Memory B cell (primary cell): Measurements from ENCODE around the gene HIRIP3.
A peak's percentile ranks its signal among the peaks of the same experiment; 100 is the strongest.

Experiments
- ATAC-seq: fragments of 150-1000 bp; cut with Tn5 transposase; 2 replicates; pipeline ENCODE4 v1.10.0; 2021; ENCODE audit warnings: low read depth, mild to moderate bottlenecking, moderate library complexity
- DNase-seq, 2 donors: peaks; one replicate each; pipeline ENCODE4 v3.0.0; 2022; ENCODE audit warnings: low spot score in 2 of 2
- H3K27ac Mint-ChIP-seq: one replicate; pipeline ENCODE4 v1.8.0; 2022; ENCODE audit warnings: mild to moderate bottlenecking, moderate library complexity, mixed read lengths
- H3K27me3 Mint-ChIP-seq: one replicate; pipeline ENCODE4 v1.8.0; 2022; ENCODE audit warnings: mixed read lengths
- H3K36me3 Mint-ChIP-seq: one replicate; pipeline ENCODE4 v1.8.0; 2022; ENCODE audit warnings: mild to moderate bottlenecking, mixed read lengths
- H3K4me1 Mint-ChIP-seq: one replicate; pipeline ENCODE4 v1.8.0; 2022; ENCODE audit warnings: mixed read lengths
- H3K4me3 Mint-ChIP-seq: one replicate; pipeline ENCODE4 v1.8.0; 2022; ENCODE audit warnings: mild to moderate bottlenecking, moderate library complexity, mixed read lengths
- H3K9me3 Mint-ChIP-seq: one replicate; pipeline ENCODE4 v1.8.0; 2022; ENCODE audit warnings: mixed read lengths

HIRIP3 gene

DNA sequence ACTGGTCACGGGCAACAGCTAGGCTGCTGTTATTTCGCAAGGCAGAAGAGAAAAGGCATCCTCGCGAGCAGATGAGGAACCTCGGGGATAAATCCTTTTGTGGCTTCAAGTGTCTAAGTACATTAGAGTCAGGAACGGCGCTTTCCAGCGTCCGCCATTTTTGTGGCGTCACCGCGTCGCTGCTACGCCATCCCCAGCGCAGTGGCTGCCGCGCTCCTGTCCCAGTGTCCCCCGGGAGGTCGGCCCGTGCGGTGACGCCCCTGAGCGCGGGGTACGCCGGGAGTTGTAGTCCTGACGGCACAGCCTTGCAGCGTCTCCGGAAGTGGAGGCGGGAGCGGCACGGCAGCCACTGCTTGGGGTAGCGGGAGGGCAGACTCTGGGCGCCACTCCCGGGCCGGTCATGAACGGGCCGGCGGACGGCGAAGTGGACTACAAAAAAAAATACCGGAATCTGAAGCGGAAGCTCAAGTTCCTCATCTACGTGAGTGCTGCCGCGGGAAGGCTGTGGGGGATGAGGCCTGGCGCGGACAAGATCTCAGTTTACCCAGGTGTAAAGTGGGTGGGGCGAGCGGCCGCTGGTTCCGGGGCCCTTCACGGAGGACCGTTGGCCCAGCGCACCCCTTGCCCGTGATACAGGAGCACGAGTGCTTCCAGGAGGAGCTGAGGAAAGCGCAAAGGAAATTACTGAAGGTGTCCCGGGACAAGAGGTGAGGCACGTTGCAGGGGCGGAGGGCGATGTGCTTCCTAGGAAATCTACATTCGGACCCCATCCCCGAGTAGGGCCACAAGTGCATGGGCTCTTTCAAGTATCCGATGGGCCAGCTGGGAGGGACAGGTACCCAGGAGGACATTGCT is 721 bp upstream of the HIRIP3 start, which contains the start of gene INO80E:
INO80E (plus strand) TSS at position 331 of the 855 bp plus-strand sequence; CDS start at position 401, 70 bp downstream.
- H3K36me3 Mint-ChIP-seq = peaks cover 9% of the 10 kb centered on the region
- peak within 1 kb of the TSS; percentile 99 for H3K4me3 Mint-ChIP-seq
- H3K27ac Mint-ChIP-seq = peak within 1 kb of the TSS; percentile 97
- DNase-seq (peak; percentile 98 to 99), ATAC-seq (peak; percentile 94)
- peaks cover 21% of the 10 kb centered on the region for H3K4me1 Mint-ChIP-seq
- H3K9me3 Mint-ChIP-seq = no peaks in the 10 kb centered on the region
- no peaks in the 10 kb centered on the region for H3K27me3 Mint-ChIP-seq

DNA sequence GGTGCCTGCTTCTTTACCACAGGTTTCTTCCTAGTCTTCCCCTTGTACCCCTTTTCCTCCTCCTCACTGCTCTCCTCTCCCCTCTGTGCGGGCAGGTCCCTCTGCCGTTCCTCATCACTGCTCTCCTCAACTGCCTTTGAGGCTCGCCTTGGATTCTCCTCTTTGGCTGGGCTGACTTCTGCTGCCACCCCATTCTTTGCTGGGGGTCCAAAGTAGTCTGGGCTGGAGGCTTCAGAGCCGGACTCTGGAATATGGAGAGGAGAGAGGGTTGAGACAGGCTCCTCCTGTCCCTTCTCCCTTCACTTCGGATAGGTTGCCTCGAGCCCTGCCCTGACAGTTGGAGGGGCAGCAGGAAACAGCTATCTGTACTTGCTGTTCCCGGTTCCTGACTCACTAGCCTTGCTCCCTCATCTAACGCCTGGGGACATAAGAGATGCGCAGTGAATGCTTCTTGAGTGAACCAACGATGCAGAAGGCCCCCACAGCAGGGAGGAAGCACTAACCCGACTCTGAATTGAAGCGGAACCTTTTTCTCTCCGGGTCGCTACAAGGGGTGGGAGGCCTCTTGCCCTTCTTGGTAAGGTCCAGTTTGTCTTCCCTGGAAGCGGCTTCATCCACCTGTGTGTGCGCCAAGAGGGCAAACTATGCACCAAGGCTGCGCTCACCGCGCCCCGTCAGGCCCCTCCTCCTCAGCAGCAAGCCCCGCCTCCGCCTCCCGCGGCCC is 655 bp downstream of the HIRIP3 start:
- peak overlapping the region; percentile 99 for H3K4me3 Mint-ChIP-seq
- H3K27ac Mint-ChIP-seq = peak overlapping the region; percentile 97
- H3K4me1 Mint-ChIP-seq = peaks cover 21% of the 10 kb centered on the region
- H3K27me3 Mint-ChIP-seq = no peaks in the 10 kb centered on the region
- H3K9me3 Mint-ChIP-seq = no peaks in the 10 kb centered on the region
- no peak for DNase-seq
- H3K36me3 Mint-ChIP-seq = peaks cover 11% of the 10 kb centered on the region
- no peak for ATAC-seq

DNA sequence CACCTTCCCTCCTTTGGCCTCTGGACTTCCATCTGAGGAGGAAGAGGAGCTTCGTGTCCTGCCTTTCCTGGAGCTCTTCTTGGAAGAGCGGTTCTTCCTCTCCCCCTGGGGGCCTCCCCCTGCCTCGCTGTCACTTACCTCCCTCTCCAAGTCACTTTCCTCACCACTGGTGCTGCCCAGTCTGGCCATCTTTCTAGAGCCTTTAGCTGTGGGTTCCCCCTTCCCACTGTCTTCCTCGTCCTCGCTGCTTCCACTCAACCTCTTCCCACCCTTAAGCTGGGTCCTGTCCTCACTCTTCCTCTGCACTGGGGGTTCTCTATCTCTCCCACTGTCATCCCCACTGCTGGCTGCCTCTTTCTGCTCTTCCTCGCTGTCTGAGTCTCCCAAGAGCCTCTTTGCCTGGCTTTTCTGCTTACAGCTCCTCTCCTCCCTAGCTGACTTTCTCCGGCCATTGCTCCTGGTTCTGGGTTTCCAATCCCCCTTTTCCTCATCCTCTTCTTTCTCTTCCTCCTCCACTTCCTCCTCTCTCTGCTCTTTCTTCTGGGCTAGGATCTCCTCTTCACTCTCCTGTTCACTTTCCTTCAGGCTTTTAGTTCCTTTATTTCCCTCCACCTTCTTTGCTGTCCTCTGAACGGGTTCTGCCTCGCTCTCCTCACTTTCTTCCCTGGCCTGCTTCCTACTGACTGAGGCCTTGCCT is 1.4 kb downstream of the HIRIP3 start:
- H3K4me1 Mint-ChIP-seq = peaks cover 24% of the 10 kb centered on the region
- ATAC-seq = no peak

DNA sequence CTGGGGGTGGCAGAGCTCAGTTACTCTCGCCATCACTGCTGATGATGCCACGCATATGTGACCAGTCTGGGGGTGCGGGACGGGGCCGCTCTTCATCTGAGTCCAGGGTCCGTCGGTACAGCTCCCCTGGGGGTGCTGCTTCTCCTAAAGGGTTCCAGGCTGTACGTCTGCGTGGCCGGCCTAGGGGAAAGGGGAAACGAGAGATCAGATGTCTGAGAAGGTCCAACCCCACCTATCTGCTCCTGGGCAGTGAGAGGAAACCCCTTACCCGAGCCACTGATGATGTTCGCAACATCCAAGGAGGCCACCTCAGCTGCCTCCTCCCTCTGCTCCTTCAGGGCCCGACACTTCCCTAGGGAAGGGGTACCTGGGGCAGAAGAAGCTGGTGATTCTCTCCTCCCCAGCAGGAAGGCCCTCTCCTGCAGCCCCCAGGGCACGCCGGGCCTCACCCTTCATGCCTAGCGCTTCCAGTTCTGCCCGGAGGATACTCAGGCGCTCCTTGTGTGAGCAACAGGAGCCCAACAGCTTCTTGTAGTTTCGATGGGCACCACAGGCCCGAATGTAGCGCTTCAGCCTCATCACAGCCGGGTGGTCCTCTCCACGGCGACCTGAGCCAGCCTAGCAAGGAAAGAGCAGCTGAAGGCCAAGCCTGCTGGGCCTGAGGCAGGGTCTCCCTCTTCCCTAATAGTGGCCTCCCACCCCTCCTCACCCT is 2.1 kb downstream of the HIRIP3 start:
- no peaks in the 10 kb centered on the region for H3K9me3 Mint-ChIP-seq
- DNase-seq (no peak), ATAC-seq (no peak)
- H3K4me3 Mint-ChIP-seq = no peak overlapping the region
- H3K36me3 Mint-ChIP-seq = peaks cover 21% of the 10 kb centered on the region
- no peaks in the 10 kb centered on the region for H3K27me3 Mint-ChIP-seq
- H3K27ac Mint-ChIP-seq = no peak overlapping the region
- peaks cover 25% of the 10 kb centered on the region for H3K4me1 Mint-ChIP-seq

More for the DNA sequence above, 1.4 kb downstream of the HIRIP3 start:
- Mint-ChIP-seq H3K4me3 (peak overlapping the region; percentile 35), H3K27ac (peak overlapping the region; percentile 97), H3K27me3 (no peaks in the 10 kb centered on the region), H3K9me3 (no peaks in the 10 kb centered on the region), H3K36me3 (peaks cover 15% of the 10 kb centered on the region)
- DNase-seq = no peak

DNA sequence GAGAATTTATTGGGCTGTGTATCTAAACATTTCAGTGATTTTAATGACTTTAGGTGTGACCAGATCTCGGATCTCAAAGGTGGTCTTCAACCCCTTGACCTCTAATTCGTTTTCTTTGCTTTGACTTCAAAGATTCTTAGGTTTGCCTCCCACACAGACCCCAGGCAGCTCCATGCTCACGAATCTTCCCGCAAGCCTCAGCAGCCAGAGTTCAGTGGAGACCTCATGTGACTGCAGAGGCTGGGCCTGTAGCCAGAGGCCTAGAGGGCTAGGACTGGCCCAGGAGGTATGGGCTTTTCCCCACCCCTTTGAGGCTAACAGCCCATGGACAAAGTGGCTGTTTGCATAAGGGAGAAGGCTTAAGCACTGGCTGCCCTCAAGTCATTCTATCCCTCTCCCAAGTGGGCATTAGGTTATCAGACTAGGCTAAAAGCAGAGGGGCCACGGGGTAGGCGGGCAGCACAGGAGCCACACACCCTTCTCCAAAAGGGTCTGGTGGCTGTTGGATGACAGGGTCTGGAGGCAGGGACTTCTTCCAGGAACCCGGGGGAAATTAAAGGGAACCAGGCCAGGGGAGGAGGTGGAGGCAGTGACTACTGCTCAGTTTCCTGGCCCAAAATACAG is 3.0 kb downstream of the HIRIP3 start:
- Mint-ChIP-seq H3K27ac (peak overlapping the region; percentile 51), H3K4me1 (peaks cover 25% of the 10 kb centered on the region), H3K36me3 (peaks cover 25% of the 10 kb centered on the region), H3K9me3 (no peaks in the 10 kb centered on the region), H3K27me3 (no peaks in the 10 kb centered on the region), H3K4me3 (no peak overlapping the region)
- no peak for DNase-seq
- ATAC-seq = no peak

DNA sequence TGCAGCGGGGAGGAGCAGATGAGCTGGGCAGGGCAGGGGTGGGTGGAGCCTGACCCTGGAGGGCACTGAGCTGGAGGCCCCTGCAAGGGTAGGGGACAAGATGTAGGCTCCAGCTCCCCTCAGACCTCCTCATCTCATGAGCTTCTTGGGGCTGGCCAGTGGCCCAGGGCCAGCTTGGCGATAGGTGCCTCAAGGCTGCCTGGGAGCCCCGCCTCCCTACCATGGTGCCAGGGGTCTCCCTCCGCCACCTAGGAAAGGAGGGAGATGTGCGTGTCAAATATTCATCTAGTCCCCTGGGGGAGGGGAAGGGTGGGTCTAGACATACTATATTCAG is 3.9 kb downstream of the HIRIP3 start:
- Mint-ChIP-seq H3K4me3 (no peak overlapping the region), H3K4me1 (peaks cover 19% of the 10 kb centered on the region), H3K9me3 (no peaks in the 10 kb centered on the region), H3K36me3 (peaks cover 28% of the 10 kb centered on the region), H3K27me3 (no peaks in the 10 kb centered on the region), H3K27ac (no peak overlapping the region)
- ATAC-seq (no peak), DNase-seq (no peak)

DNA sequence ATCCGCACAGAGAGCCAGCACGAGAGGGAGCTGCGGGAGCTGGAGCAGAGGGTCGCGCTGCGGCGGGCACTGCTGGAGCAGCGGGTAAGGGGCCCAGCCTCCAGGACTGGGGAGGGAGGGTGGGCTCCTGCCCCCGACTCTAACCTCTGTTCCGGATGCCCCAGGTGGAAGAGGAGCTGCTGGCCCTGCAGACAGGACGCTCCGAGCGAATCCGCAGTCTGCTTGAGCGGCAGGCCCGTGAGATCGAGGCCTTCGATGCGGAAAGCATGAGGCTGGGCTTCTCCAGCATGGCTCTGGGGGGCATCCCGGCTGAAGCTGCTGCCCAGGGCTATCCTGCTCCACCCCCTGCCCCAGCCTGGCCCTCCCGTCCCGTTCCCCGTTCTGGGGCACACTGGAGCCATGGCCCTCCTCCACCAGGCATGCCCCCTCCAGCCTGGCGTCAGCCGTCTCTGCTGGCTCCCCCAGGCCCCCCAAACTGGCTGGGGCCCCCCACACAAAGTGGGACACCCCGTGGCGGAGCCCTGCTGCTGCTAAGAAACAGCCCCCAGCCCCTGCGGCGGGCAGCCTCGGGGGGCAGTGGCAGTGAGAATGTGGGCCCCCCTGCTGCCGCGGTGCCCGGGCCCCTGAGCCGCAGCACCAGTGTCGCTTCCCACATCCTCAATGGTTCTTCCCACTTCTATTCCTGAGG is 4.4 kb downstream of the HIRIP3 start:
- Mint-ChIP-seq H3K4me1 (peaks cover 17% of the 10 kb centered on the region), H3K27me3 (no peaks in the 10 kb centered on the region), H3K27ac (no peak overlapping the region), H3K9me3 (no peaks in the 10 kb centered on the region), H3K36me3 (peaks cover 31% of the 10 kb centered on the region), H3K4me3 (no peak overlapping the region)
- no peak for ATAC-seq
- no peak for DNase-seq

DNA sequence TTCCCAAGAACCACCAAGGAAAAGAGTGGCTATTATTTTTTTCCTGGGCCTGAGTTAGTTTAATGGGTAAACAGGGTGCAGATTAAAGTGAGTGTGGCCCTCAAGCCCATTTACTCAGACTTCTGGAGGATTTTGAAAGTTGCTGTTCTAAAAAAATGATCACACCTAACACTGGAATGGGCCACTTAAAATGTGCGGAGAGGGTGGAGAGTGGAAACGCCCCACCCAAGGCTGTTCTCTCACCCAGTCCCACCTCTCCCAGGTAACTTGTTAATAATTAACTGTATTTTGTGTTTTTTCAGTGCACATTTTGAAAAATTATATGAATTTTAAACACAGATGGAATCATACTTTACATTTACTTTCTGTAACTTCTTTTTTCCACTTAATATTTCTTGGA is 5.4 kb downstream of the HIRIP3 start:
- ATAC-seq (no peak), DNase-seq (no peak)
- Mint-ChIP-seq H3K36me3 (peaks cover 36% of the 10 kb centered on the region), H3K9me3 (no peaks in the 10 kb centered on the region), H3K4me3 (no peak overlapping the region), H3K27me3 (no peaks in the 10 kb centered on the region), H3K27ac (no peak overlapping the region), H3K4me1 (peaks cover 17% of the 10 kb centered on the region)

DNA sequence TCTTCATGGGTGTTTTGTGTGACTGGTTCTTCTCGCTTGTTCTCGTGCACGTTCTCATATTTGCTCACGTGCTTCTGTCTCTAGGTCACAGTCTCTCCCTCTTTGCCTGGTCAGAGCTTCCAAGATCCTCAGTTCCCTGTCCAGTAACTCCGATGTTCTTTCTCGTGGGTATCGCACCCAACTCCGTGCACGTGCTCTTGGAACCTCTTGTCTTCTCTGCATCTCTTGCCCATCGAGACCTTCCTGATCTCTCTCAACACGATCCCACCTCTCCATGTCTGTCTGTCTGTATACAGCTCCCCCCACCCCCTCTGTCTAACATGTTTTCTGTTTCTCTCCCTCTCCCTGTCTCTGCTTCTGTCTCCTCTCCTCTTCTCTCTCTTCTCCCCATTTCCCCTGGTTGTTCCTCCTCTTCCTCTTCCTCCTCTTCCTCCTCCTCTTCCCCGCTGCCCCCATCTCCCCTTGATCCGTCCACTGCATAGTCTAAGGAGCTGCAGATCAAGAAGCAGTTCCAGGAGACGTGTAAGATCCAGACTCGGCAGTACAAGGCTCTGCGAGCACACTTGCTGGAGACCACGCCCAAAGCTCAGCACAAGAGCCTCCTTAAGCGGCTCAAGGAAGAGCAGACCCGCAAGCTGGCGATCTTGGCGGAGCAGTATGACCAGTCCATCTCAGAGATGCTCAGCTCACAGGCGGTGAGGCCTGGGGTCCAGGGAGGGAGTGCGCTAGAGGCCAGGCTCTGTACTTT is 6.1 kb downstream of the HIRIP3 start:
- Mint-ChIP-seq H3K36me3 (peaks cover 36% of the 10 kb centered on the region), H3K4me3 (no peak overlapping the region), H3K27ac (peak overlapping the region; percentile 60)

DNA sequence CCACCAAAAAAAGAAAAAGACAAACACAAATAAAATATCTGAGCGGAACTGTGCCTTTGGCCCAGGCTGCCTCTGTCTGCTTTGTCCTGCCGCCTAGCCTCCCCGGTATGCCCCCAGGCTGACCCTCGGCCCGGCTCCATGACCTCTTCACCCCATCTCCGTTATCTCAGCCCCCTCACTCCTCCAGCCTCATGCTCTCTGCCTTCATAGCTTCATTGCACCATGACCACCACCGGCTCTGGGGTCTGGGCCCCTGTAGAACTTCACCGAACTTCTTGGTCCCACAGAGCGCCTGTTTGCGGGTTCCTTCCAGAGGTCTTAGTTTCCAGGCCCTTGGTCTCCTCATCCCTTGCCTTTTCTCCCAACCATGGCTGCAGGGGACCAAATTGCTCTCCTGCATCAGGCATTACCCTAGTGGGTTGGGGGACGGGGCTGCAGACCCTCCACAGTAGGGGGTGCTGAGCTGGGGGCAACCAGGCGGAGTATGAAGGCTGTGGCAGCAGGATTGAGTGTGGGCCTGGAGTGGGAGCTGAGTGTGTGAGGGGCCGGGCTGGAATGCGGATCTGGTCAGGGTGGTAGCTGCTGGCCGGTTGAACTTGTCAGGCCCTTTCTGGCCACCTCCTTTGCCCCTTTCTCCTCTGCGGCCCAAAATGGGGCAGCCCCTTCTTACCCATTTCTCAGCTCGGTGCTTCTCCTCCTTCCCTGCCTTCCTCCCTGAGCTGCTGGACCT is 6.9 kb downstream of the HIRIP3 start:
- no peak for DNase-seq
- Mint-ChIP-seq H3K36me3 (peaks cover 34% of the 10 kb centered on the region), H3K4me1 (peaks cover 6% of the 10 kb centered on the region), H3K27me3 (no peaks in the 10 kb centered on the region), H3K9me3 (no peaks in the 10 kb centered on the region), H3K4me3 (no peak overlapping the region), H3K27ac (peak overlapping the region; percentile 60)
- no peak for ATAC-seq

More for the DNA sequence above, 6.1 kb downstream of the HIRIP3 start:
- no peaks in the 10 kb centered on the region for H3K27me3 Mint-ChIP-seq
- no peaks in the 10 kb centered on the region for H3K9me3 Mint-ChIP-seq
- peaks cover 10% of the 10 kb centered on the region for H3K4me1 Mint-ChIP-seq
- ATAC-seq (no peak), DNase-seq (no peak)

DNA sequence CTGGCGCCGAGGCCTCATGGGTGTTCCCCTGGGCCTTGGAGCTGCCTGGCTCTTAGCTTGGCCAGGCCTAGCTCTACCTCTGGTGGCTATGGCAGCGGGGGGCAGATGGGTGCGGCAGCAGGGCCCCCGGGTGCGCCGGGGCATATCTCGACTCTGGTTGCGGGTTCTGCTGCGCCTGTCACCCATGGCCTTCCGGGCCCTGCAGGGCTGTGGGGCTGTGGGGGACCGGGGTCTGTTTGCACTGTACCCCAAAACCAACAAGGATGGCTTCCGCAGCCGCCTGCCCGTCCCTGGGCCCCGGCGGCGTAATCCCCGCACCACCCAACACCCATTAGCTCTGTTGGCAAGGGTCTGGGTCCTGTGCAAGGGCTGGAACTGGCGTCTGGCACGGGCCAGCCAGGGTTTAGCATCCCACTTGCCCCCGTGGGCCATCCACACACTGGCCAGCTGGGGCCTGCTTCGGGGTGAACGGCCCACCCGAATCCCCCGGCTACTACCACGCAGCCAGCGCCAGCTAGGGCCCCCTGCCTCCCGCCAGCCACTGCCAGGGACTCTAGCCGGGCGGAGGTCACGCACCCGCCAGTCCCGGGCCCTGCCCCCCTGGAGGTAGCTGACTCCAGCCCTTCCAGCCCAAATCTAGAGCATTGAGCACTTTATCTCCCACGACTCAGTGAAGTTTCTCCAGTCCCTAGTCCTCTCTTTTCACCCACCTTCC is 7.9 kb downstream of the HIRIP3 start:
- Mint-ChIP-seq H3K27me3 (no peaks in the 10 kb centered on the region), H3K9me3 (no peaks in the 10 kb centered on the region), H3K27ac (no peak overlapping the region), H3K4me3 (no peak overlapping the region), H3K4me1 (peaks cover 6% of the 10 kb centered on the region), H3K36me3 (peaks cover 37% of the 10 kb centered on the region)
- ATAC-seq (no peak), DNase-seq (no peak)
